ENCODE measurements around the gene POGLUT2.

- TF ChIP-seq CTCF (IDR thresholded peaks at IDR 0.05; ENCODE audit: low read depth, low read length, missing input control) (no peak), SP1 (IDR thresholded peaks at IDR 0.05) (no peak), MAX (IDR thresholded peaks at IDR 0.05) (no peak)
Observed at GRCh38 chr13:102742101-102742500, 56.7 kb downstream of the POGLUT2 start.

All from liver (tissue), 3 donors.